Stimulated activated naive CD8-positive, alpha-beta T cell treated with anti-CD3 and anti-CD28 coated beads, Interleukin-15, Interleukin-2, amounts not matched to agents 100 U/mL and 50 U/mL, for 24 hours (primary cell): ENCODE data around the gene PEAK3.

Source experiments
- ATAC-seq: fragments of 150-1000 bp; cut with Tn5 transposase; one replicate; pipeline ENCODE4 v1.10.0; 2021
- DNase-seq: peaks from one replicate; pipeline ENCODE4 v3.0.0; 2021

The PEAK3 gene

DNA sequence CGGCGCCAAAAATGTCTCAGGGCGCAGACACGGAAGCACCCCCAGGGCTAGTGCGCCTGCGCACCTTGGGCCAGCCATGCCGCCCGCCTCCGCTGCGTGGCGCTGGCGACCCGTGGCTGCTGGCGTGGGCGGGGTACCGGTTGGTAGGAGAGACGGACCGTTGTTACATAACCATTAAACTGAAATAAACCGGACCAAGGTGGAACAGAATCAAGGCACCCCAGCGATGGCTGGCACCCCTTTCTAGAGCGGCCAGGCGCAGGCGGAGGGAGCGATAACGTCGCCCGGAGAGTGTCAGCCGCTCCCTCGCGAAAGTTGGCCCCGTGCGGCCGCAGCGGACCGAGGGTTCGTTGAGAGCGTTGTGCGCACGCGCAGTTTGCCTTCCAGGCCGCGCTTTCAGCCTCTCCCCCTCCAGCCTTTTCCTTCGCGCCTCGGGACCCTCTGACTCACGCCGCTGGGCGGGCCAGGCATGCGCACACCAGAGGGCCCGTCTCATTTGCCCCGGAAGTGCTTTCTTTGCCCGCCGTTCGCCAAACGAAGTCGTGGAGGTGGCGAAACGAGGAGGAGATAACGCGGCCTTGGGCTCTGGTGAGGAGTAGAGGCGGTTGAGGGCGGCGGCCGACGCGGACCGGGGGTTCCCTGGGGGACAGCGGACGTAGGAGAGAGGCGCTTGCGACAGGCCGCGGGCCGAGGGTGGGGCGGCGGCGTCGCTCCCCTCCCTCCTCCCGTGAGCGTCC, 45.5 kb downstream of the PEAK3 start, which contains the start of the genes PLEKHJ1 and SF3A2:
Gene PLEKHJ1, minus strand, starts transcription at position 16 of the 737 bp plus-strand sequence. CDS start 81 bp downstream, outside the sequence.
Gene SF3A2, plus strand, starts transcription at position 511 of the 737 bp plus-strand sequence. CDS start 6,595 bp downstream, outside the sequence.
- ATAC-seq (peak; percentile 74), DNase-seq (peak; percentile 98)

DNA sequence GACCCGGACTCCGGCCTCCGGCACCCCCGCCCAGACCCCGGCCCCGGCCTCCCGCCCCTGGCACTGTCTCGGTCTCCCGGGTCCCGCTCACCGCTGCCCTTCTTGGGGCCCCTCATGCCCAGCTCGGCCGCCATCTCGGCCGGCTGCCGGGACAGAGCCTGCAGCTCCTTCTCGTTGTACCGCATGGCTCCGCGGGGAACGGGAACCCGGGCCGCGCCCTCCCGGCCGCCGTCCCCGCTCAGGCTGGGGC, 46.0 kb downstream of the PEAK3 start:
- ATAC-seq (no peak), DNase-seq (no peak)

- DNase-seq = peak; percentile 52
- ATAC-seq = peak; percentile 2
Measured at GRCh38 chr19:2235381-2236063, 46.5 kb downstream of the PEAK3 start.

- ATAC-seq = no peak
- DNase-seq = no peak
Measured at GRCh38 chr19:2234996-2235380, 47.0 kb downstream of the PEAK3 start.

DNA sequence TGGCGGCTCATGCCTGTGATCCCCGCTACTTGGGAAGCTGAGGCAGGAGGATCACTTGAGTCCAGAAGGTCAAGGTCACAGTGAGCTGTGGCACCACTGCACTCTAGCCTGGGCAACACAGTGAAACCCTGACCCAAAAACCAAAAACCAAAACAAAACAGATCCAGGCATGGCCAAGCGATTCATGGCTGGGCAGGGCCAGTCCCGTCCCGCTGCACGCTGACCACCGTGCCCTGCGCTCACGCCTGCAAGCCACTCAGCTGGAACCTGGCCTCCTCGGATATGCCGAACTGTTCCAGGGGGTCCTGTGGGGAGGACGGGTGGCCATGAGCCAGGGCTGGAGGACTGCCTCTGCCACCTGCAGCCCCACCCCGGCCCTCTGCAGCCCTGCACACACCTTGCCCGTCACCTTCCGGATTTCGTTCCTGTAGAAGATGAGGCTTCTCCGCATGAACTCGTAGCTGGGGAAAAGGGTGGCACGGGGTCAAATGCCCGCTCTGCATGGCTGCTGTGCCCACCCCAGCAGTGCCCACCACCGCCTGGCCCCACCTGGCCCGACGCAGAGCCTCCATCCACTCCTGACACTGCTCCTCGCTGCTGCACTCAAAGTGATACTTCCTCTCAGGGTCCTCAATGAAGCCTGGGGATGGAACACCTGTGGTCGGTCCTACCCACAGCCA, 48.2 kb downstream of the PEAK3 start:
- DNase-seq (no peak), ATAC-seq (no peak)

- ATAC-seq (no peak), DNase-seq (no peak)
Measured at GRCh38 chr19:2232286-2233151, 49.5 kb downstream of the PEAK3 start.

- no peak for DNase-seq
- ATAC-seq = no peak
Measured at GRCh38 chr19:2231621-2232221, 50.3 kb downstream of the PEAK3 start.

DNA sequence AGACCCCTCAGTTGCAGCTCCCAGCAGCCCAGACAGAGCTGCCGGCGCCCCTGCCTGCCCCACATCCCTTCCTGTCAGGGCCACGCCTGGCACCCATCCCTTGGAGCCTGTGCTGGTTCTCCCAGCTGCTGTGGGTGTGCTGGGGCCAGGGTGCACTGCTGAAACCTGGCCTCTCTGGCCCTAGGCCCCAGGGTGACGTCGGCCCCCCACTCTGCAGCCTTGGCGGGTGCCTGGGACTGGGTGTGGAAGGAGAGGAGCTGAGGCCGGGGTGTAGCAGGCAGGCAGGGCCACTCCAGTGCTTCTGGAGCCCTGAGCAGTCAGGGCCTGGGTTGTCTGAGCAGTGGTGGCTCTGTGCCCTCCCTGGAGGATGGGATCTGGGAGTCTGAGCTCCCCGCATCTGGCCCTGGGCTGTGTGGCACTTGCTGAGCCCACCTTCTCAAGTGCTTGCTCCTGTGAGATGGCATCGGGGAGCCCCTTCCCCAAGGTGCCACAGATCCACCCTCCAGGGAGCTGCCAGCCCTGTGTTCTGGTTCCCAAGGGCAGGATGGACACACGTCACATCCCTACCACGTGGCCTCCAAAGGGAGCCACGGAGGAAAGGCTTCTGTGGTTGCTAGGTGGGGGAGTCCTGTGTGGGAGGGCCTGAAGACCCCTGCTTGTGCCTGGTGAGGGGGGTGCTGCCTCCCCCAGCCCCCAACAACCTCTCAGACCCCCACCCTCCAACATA, 51.0 kb downstream of the PEAK3 start:
- ATAC-seq = no peak
- no peak for DNase-seq

DNA sequence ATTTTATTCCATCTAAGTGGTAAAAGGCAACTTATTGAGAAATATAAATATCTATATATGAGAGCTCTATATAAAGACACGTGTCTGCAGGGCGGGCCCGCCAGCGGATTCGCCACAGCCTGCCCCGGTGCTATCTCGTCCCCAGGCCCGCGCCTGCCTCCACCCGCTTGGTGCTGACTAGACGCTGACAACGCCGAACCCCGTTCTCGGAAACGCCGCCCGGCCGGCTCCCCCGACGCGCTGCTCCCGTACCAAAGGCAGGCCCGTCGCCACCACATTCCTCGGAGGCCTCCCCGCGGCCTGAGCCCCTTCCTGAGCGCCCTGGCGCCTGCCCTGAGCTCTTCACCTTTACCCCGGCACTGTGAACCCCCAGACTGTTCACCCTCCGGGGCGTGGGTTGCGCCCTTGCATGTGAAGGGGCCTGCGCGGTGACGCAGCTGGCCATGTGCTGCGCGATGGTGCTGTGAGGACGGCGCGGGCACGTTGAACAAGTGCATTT, 51.9 kb downstream of the PEAK3 start:
- ATAC-seq (no peak), DNase-seq (no peak)

GRCh38 chr19:2229103-2230032, 52.6 kb downstream of the PEAK3 start:
- DNase-seq (no peak), ATAC-seq (no peak)

- no peak for ATAC-seq
- no peak for DNase-seq
Measured at GRCh38 chr19:2228157-2229030, 53.6 kb downstream of the PEAK3 start.

DNA sequence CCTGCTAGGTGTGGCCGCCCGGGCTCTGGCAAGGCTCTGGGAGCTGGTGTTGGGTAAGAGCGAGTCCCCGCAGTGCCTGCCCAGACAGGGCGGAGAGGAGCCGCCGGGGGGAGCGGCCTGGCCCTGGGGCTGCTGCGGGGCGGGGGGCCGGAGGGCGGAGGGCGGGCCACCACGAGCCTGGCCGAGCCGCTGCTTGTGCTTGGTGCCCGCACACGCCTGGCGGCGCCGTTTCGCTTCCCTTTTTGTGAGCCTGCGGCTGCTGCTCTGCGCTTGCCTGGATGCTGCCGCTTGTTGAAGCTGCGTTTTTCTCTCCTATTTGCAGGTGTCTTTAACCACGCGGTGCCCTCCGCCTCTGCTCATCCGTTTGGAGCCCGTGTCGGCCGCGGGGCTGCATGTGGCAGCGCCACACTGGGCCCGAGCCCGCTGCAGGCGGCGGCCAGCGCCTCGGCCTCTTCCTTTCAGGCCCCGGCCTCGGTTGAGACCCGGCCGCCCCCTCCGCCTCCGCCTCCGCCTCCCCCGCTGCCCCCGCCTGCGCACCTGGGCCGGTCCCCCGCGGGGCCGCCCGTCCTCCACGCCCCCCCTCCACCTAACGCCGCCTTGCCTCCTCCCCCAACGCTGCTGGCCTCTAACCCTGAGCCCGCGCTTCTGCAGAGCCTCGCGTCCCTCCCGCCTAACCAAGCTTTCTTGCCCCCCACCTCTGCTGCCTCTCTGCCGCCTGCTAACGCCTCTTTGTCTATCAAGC, 54.4 kb downstream of the PEAK3 start:
- ATAC-seq = no peak
- no peak for DNase-seq

- ATAC-seq = no peak
Measured at GRCh38 chr19:2226840-2227360, 55.1 kb downstream of the PEAK3 start.

GRCh38 chr19:2226051-2226839, 55.7 kb downstream of the PEAK3 start:
- DNase-seq (no peak), ATAC-seq (no peak)

More at GRCh38 chr19:2226840-2227360, 55.1 kb downstream of the PEAK3 start:
- no peak for DNase-seq

DNA sequence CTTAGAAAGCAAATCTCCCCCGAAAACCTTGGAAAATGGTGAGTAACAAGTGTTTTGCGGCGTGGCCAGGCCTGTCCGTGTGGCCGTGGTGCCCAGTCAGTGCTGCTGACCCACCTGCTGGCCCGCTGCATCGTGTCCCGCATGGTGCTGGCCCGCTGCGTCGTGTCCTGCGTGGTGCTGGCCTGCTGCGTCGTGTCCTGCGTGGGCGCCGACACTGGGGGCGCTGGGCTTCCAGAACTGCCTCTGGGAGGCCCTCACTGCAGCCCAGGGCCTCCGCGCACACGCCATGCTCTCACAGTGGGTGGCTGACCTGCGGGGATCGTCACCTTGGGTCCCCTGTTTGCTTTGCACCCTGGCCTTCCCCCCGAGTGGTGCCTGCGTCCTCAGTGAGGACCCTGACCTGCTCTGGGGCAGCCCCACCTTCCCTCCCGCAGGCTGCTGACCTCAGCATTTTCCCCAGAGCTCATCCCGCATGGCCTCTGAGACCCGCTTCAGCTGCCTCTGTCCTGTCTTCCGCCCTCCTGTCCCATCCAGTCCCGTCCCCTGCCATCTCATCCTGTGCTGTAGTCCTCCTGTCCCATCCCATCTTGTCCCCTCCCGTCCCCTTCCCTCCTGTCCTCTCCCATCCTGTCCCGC, 56.4 kb downstream of the PEAK3 start:
- DNase-seq (no peak), ATAC-seq (no peak)

- no peak for DNase-seq
- ATAC-seq = no peak
Measured at GRCh38 chr19:2224754-2225349, 57.1 kb downstream of the PEAK3 start.
